ENCODE measurements around the gene CEACAM1. TPM values are rescaled to one million over a fixed set of nuclear protein-coding genes. Genes with fewer than 3 reads are reported as not detected.

The CEACAM1 gene
- total RNA-seq, 2 donors from 2014 or later, result 21.4 to 35.8 TPM

GRCh38 chr19:42472402-42473147, 55.7 kb downstream of the CEACAM1 start:
- Histone ChIP-seq H3K27ac (peak overlapping the region; percentile 74 to 85), H3K27me3 (replicated peaks; ENCODE audit: insufficient read depth) (no peaks in the 10 kb centered on the region), H3K36me3 (no peaks in the 10 kb centered on the region), H3K9me3 (no peaks in the 10 kb centered on the region), H3K4me1 (replicated peaks) (peaks cover 9% of the 10 kb centered on the region), H3K4me3 (no peak overlapping the region)
- intact Hi-C loops (cut with DNase I), result no loop called here
- no peak for DNase-seq (ENCODE audit: low spot score)
- no peak for TF ChIP-seq POLR2A (IDR thresholded peaks at IDR 0.05)
- no peak for TF ChIP-seq POLR2AphosphoS5 (IDR thresholded peaks at IDR 0.05)
- TF ChIP-seq CTCF (IDR thresholded peaks at IDR 0.05), result no peak
- WGBS, result 64% methylated on average over 7 of the region's 7 CpGs

DNA sequence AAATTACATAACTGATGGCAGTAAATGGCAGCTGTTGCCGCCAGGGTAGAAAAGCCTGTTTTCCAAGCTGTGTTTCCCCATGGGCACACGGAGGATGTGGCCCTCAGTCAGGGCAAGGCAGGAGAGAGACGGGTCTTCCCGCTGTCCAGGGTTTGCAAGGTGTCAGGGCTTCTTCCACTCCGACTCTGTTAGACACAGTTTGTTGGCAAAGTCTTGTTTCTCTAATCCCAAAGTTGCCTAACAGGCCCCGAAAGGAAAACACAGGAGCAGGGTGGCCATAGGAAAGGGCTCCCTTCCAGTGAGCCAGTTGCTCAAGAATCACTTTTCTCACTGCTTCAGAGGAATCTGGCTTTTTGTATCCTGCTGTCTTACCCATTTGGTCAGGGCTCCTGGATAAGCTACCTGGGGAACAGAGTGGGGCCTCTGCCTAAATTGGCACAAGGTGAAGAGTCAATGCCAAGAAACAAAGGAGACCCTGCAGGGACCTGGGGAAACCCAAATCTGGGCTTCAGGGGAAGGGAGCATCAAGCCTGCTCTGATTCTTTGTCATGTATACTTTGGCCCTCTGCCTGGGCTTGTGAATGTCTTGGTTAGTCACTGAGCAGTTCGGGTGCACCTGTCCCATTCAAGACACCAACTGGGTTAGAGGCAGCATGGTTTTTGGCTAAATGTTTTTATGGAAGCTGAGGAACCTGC, 56.6 kb downstream of the CEACAM1 start:
- TF ChIP-seq POLR2A (IDR thresholded peaks at IDR 0.05), result no peak
- TF ChIP-seq CTCF (IDR thresholded peaks at IDR 0.05), result peak in 2 of 4 experiments; percentile 21
- TF ChIP-seq POLR2AphosphoS5 (IDR thresholded peaks at IDR 0.05), result peak; percentile 69
- 34% methylated on average over 7 of the region's 7 CpGs for WGBS
- H3K27ac ChIP-seq, result peak overlapping the region; percentile 74 to 85
- no peaks in the 10 kb centered on the region for H3K27me3 ChIP-seq (replicated peaks; ENCODE audit: insufficient read depth)
- peak; percentile 92 for DNase-seq (ENCODE audit: low spot score)
- intact Hi-C loops (cut with DNase I), result no loop called here
- H3K36me3 ChIP-seq, result no peaks in the 10 kb centered on the region
- no peak overlapping the region for H3K4me3 ChIP-seq
- H3K4me1 ChIP-seq (replicated peaks), result peaks cover 9% of the 10 kb centered on the region
- H3K9me3 ChIP-seq, result no peaks in the 10 kb centered on the region

DNA sequence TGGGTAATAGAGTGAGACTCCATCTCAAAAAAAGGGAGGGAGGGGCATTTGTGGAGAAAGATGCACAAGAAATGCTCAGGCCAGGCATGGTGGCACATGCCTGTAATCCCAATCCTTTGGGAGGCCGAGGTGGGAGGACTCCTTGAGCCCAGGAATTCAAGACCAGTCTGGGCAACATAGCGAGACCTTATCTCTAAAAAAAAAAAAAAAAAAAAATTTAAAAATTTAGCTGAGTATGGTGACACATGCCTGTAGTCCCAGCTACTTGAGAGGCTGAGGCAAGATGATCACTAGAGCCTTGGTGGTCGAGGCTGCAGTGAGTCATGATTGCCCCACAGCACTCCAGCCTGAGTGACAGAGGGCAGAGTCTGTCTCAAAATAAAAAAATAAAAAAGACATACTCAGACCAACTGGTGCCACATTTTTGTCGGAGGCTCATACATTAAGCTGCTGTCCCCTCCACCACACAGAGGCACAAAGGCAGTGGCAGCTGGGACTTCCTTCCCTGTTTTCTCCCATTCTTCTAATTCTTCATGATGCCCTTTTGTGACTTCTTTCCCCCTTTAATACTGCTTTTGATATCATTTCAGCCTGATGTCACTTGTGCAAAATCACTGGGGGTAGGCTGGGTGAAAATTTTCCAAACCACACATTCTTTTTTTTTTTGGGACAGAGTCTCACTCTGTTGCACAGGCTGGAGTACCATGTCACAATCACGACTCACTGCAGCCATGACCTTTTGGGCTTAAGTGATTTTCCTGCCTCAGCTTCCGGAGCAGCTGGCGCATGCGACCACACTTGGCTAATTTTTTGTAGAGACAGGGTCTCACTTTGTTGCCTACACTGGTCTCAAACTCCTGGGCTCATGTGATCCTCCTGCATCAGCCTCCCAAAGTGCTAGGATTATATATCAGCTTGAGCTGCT, 58.7 kb downstream of the CEACAM1 start:
- TF ChIP-seq POLR2AphosphoS5 (IDR thresholded peaks at IDR 0.05) (no peak), POLR2A (IDR thresholded peaks at IDR 0.05) (no peak), CTCF (IDR thresholded peaks at IDR 0.05) (no peak)
- no peak for DNase-seq (ENCODE audit: low spot score)
- Histone ChIP-seq H3K27me3 (replicated peaks; ENCODE audit: insufficient read depth) (no peaks in the 10 kb centered on the region), H3K27ac (peak overlapping the region in 1 of 2 donors; percentile 85), H3K4me3 (no peak overlapping the region), H3K9me3 (no peaks in the 10 kb centered on the region), H3K4me1 (replicated peaks) (peaks cover 9% of the 10 kb centered on the region), H3K36me3 (no peaks in the 10 kb centered on the region)
- intact Hi-C loops (cut with DNase I), result no loop called here
- WGBS, result 85% methylated on average over 8 of the region's 8 CpGs

DNA sequence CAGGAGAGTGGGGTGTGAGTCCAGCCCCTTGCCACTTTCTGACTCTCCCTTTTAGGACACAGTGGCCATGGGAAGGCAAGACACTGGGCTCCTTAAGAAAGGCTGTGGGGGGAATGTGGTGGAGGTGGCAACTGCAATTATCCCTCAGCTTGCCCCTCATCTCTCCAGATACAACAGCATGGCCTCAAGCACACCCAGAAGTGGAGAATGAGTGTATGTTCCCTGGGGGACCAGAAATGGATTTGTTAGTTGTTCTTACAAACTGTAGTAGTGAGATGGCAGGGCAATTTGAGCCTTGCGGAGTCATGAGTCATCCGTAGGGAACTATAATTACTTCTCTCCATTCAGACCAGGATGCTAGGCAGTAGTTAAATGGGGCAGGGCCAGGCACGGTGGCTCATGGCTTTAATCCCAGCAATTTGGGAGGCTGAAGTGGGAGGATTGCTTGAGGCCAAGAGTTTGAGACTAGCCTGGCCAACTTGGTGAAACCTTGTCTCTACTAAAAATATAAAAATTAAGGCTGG, 59.9 kb downstream of the CEACAM1 start:
- H3K4me3 ChIP-seq, result no peak overlapping the region
- intact Hi-C loops (cut with DNase I), result no loop called here
- DNase-seq (ENCODE audit: low spot score), result no peak
- peaks cover 9% of the 10 kb centered on the region for H3K4me1 ChIP-seq (replicated peaks)
- TF ChIP-seq CTCF (IDR thresholded peaks at IDR 0.05) (no peak), POLR2A (IDR thresholded peaks at IDR 0.05) (no peak)
- H3K27me3 ChIP-seq (replicated peaks; ENCODE audit: insufficient read depth), result no peaks in the 10 kb centered on the region
- H3K9me3 ChIP-seq, result no peaks in the 10 kb centered on the region
- 42% methylated on average over 3 of the region's 3 CpGs for WGBS
- H3K36me3 ChIP-seq, result no peaks in the 10 kb centered on the region
- H3K27ac ChIP-seq, result peak overlapping the region in 1 of 2 donors; percentile 44
